IPS-20b (cell line): ENCODE measurements around the gene JAKMIP1.

Experiments
- H3K27ac ChIP-seq: one replicate; pipeline ENCODE4 v1.5.1; 2013; ENCODE audit warnings: low read length
- H3K27me3 ChIP-seq: 2 replicates; pipeline ENCODE4 v1.6.1; 2013; ENCODE audit warnings: mild to moderate bottlenecking, low read length, inconsistent platforms; ENCODE audit not compliant: insufficient read depth
- H3K36me3 ChIP-seq: 2 replicates; pipeline ENCODE4 v1.6.1; 2013; ENCODE audit warnings: low read depth, mild to moderate bottlenecking, inconsistent platforms, low read length, moderate library complexity; ENCODE audit not compliant: insufficient read depth
- H3K4me1 ChIP-seq: 2 replicates; pipeline ENCODE4 v1.6.1; 2013; ENCODE audit warnings: mild to moderate bottlenecking, control low read depth, inconsistent platforms, low read length, moderate library complexity; ENCODE audit not compliant: insufficient read depth
- H3K4me3 ChIP-seq: 2 replicates; pipeline ENCODE4 v1.5.1; 2013; ENCODE audit warnings: mild to moderate bottlenecking, low read length, inconsistent platforms
- H3K9ac ChIP-seq: 2 replicates; pipeline ENCODE4 v1.6.1; 2013; ENCODE audit warnings: low read depth, mild to moderate bottlenecking, inconsistent platforms, low read length, moderate library complexity
- H3K9me3 ChIP-seq: 2 replicates; pipeline ENCODE4 v1.6.1; 2013; ENCODE audit warnings: mild to moderate bottlenecking, low read depth, low read length, inconsistent platforms; ENCODE audit not compliant: insufficient read depth

The JAKMIP1 gene

DNA sequence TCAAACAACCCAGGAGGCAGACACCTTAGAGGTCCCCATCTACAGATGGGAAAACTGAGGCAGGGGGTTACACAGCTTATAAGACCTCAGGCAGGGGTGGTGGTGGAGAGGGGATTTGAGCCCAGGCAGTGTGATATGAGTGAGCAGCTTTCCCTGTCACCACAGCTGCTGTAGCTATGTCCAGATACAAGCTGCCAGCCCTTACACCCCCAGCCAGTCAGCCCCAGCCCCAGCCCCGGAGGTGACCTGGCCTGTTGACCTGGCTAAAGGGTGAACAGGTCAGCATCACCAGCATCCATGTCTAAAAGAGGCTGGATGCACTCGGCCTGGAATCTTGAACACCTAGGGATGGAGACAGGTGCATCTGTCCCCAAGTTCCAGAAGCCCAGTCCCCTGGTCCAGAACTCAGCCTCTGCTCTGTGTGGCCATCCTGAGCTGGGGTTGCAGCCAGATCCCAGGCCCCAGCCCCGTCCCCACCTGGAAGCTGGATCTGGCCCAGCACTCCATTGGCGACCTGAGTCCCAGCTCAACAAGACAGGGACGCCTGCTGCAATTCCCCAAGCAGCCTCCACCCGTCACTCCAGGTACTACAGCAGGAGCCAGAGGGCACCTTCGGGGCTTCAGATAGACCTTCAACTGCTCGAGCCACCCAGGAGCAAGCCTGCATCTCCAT is 89.5 kb downstream of the JAKMIP1 start:
- Histone ChIP-seq H3K36me3 (no peaks in the 10 kb centered on the region), H3K9ac (no peak overlapping the region), H3K9me3 (no peaks in the 10 kb centered on the region), H3K4me1 (no peaks in the 10 kb centered on the region), H3K27me3 (no peaks in the 10 kb centered on the region), H3K4me3 (no peak overlapping the region), H3K27ac (no peak overlapping the region)

GRCh38 chr4:6109842-6110560 is 90.3 kb downstream of the JAKMIP1 start:
- Histone ChIP-seq H3K4me1 (peaks cover under 1% of the 10 kb centered on the region; the same call in 1 of the 2 replicates), H3K36me3 (no peaks in the 10 kb centered on the region), H3K27me3 (no peaks in the 10 kb centered on the region), H3K9ac (no peak overlapping the region), H3K9me3 (no peaks in the 10 kb centered on the region), H3K4me3 (no peak overlapping the region), H3K27ac (no peak overlapping the region)

DNA sequence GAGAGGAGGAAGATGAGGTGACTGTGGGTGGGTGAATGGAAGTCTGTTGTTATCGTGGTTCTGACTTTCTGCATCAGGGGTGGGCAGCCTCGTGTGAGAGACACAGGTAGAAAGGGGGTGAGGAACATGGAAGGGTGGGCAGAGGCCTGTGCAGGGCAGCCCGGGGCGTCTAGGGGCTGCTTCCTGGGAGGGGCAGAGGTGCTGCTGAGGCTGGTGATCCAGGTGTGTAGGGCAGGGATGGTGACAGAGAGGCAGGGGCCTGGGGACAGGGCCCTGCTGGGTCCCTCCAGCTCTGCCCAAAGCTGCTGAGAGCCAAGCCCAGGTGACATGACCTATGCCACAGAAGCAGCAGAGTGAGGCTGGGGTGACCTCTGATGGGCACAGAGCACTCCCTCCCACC is 92.5 kb downstream of the JAKMIP1 start:
- no peak overlapping the region for H3K4me3 ChIP-seq
- no peak overlapping the region for H3K9ac ChIP-seq
- no peaks in the 10 kb centered on the region for H3K36me3 ChIP-seq
- no peaks in the 10 kb centered on the region for H3K27me3 ChIP-seq
- no peaks in the 10 kb centered on the region for H3K9me3 ChIP-seq
- H3K4me1 ChIP-seq, result peaks cover 12% of the 10 kb centered on the region; the same call in 1 of the 2 replicates
- no peak overlapping the region for H3K27ac ChIP-seq

DNA sequence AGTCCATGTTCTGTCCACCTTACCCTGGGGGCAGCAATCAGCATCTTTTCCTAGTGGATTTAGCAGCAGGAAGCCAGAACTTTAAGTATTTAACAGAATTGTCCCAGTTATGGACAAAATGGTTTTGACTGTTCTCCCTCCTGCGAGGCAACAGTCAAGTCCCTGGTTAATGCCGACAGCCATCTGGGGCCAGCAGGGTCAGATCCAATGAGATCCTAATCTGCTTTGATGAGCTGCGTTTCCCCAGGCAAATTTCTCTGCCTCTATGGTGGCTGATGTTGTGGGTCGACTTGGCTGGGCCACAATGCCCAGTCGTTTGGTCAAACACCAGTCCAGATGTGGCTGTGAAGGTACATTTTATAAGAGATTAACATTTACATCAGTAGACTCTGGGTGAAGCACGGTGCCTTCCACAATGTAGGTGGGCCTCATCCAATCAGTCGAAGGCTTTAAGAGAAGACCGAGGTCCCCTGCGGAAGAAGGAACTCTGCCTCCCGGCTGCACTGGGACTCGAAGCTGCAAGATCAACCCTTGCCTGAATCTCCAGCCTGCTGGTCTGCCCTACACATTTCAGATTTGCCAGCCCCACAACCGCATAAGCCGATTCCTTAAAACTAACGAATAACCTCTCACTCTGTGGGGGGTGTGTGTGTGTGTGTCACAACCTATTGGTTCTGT is 93.1 kb downstream of the JAKMIP1 start:
- H3K27me3 ChIP-seq, result no peaks in the 10 kb centered on the region
- no peak overlapping the region for H3K27ac ChIP-seq
- no peaks in the 10 kb centered on the region for H3K9me3 ChIP-seq
- H3K4me1 ChIP-seq, result peaks cover 12% of the 10 kb centered on the region; the same call in 1 of the 2 replicates
- H3K4me3 ChIP-seq, result no peak overlapping the region
- no peaks in the 10 kb centered on the region for H3K36me3 ChIP-seq
- H3K9ac ChIP-seq, result no peak overlapping the region

DNA sequence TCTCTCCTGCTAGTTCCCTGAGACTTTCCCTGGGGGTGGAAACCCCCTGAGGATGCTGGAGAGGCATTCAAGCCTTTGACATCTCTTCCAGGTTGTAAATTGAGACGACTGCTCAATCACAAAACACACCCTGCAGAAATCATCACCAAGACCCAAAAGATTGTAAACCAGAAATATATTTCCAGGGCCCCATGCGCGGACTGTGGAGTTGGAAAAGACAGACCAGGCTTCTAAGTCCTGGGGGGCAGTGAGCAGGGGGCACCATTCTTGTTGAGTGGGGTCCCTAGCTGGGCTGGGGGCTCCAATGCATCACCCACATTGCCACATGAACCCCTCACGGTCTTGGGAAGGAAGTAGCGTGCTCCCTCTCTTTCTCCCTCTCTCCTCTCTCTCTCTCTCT is 94.2 kb downstream of the JAKMIP1 start:
- no peaks in the 10 kb centered on the region for H3K27me3 ChIP-seq
- peaks cover 12% of the 10 kb centered on the region; the same call in 1 of the 2 replicates for H3K4me1 ChIP-seq
- H3K9me3 ChIP-seq, result no peaks in the 10 kb centered on the region
- no peak overlapping the region for H3K4me3 ChIP-seq
- H3K9ac ChIP-seq, result no peak overlapping the region
- H3K27ac ChIP-seq, result no peak overlapping the region
- H3K36me3 ChIP-seq, result no peaks in the 10 kb centered on the region

GRCh38 chr4:6105311-6105911 is 94.9 kb downstream of the JAKMIP1 start:
- no peaks in the 10 kb centered on the region for H3K36me3 ChIP-seq
- H3K9ac ChIP-seq, result no peak overlapping the region
- no peak overlapping the region for H3K4me3 ChIP-seq
- H3K4me1 ChIP-seq, result peaks cover 12% of the 10 kb centered on the region; the same call in 1 of the 2 replicates
- H3K27me3 ChIP-seq, result no peaks in the 10 kb centered on the region
- no peaks in the 10 kb centered on the region for H3K9me3 ChIP-seq
- H3K27ac ChIP-seq, result no peak overlapping the region

DNA sequence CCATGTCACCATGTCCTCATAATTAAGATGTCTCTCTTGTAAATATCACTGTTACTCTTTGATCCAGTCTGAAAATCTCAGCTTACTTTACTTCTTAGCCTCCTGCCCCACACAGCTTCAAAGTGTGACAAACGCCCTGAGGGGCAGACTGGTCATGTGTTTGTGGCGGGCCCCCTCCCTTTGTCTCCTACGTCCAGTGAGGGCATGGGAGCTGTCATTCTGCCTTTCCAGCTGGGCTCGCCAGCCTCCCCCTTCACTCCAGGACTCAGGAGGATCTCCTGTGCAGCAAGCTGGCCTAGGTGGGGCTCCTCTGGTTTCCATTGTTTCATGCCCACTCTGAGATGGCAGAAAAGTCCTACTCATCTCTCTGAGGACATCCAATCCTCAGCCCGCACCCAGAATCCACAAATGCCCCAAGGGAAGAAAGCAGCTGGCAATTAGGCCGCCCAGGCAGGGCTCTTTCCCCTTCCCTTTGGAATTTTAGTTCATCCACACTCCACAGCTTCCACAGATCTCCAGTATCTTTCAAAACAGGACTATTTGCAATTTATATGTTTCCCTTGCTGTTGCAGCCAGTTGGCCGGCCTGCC is 95.7 kb downstream of the JAKMIP1 start:
- no peak overlapping the region for H3K4me3 ChIP-seq
- H3K4me1 ChIP-seq, result peaks cover 12% of the 10 kb centered on the region; the same call in 1 of the 2 replicates
- H3K27ac ChIP-seq, result no peak overlapping the region
- no peaks in the 10 kb centered on the region for H3K27me3 ChIP-seq
- no peaks in the 10 kb centered on the region for H3K36me3 ChIP-seq
- H3K9me3 ChIP-seq, result no peaks in the 10 kb centered on the region
- no peak overlapping the region; the same call in 1 of the 2 replicates for H3K9ac ChIP-seq

- H3K36me3 ChIP-seq, result no peaks in the 10 kb centered on the region
- no peaks in the 10 kb centered on the region for H3K27me3 ChIP-seq
- H3K9ac ChIP-seq, result no peak overlapping the region
- H3K4me3 ChIP-seq, result no peak overlapping the region
- H3K4me1 ChIP-seq, result peaks cover 4% of the 10 kb centered on the region; the same call in 1 of the 2 replicates
- no peaks in the 10 kb centered on the region for H3K9me3 ChIP-seq
- H3K27ac ChIP-seq, result no peak overlapping the region
Observed at GRCh38 chr4:6097581-6097980, 102.8 kb downstream of the JAKMIP1 start.

- Histone ChIP-seq H3K27ac (no peak overlapping the region), H3K27me3 (no peaks in the 10 kb centered on the region), H3K9me3 (no peaks in the 10 kb centered on the region), H3K9ac (no peak overlapping the region), H3K4me3 (no peak overlapping the region), H3K36me3 (no peaks in the 10 kb centered on the region), H3K4me1 (peaks cover 4% of the 10 kb centered on the region; the same call in 1 of the 2 replicates)
Observed at GRCh38 chr4:6095897-6096296, 104.5 kb downstream of the JAKMIP1 start.

- no peak overlapping the region for H3K27ac ChIP-seq
- peaks cover 4% of the 10 kb centered on the region; the same call in 1 of the 2 replicates for H3K4me1 ChIP-seq
- H3K4me3 ChIP-seq, result no peak overlapping the region
- no peaks in the 10 kb centered on the region for H3K27me3 ChIP-seq
- H3K36me3 ChIP-seq, result no peaks in the 10 kb centered on the region
- H3K9me3 ChIP-seq, result no peaks in the 10 kb centered on the region
- no peak overlapping the region for H3K9ac ChIP-seq
Observed at GRCh38 chr4:6095023-6095752, 105.2 kb downstream of the JAKMIP1 start.

DNA sequence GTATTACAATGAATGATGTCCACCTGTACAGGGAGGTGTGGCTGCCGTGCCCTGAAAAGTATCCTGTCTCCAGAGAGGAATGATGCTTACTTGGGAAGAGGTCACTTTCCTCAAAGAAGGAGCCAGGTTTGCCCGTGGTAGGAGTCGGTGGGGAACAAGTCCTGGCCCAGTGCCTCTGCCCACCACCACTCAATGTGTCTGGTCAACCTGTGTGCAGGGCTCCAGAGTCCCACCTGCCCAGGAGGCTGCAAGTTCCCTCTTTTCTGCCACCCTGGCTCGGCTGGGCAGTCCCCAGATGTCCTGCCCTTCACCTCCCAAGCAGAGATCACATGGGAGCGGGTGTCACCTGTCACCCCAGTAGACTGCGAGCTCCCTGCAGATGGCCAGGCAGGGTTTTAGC is 106.7 kb downstream of the JAKMIP1 start:
- Histone ChIP-seq H3K36me3 (no peaks in the 10 kb centered on the region), H3K9me3 (no peaks in the 10 kb centered on the region), H3K4me1 (peaks cover 4% of the 10 kb centered on the region; the same call in 1 of the 2 replicates), H3K27ac (no peak overlapping the region), H3K9ac (no peak overlapping the region), H3K27me3 (no peaks in the 10 kb centered on the region; the same call in 1 of the 2 replicates), H3K4me3 (no peak overlapping the region)
